GM12878 (cell line): ENCODE measurements around the gene DIO3. TPM values are rescaled to one million over a fixed set of nuclear protein-coding genes. Genes with fewer than 3 reads are reported as not detected.

Experiments used
- ATAC-seq: fragments of 200-7000 bp; cut with Tn5 transposase; 3 replicates; pipeline ENCODE4 v1.9.1; 2020; ENCODE audit warnings: mild to moderate bottlenecking, moderate library complexity
- BruUV-seq: library from RNA; stranded (reverse); fragments of 400-500 nt; replicated peaks from 2 replicates; lab custom pipeline; 2021; lab: Mats Ljungman, UMichigan
- CTCF ChIA-PET: fragments of 300-600 bp; sonication (Branson Sonifier 250); formaldehyde crosslinking; extraction: SDS; loops from one replicate; lab custom pipeline; 2021; ENCODE audit warnings: inconsistent platforms; lab: Yijun Ruan, JAX
- POLR2A ChIA-PET: fragments of 350-600 bp; formaldehyde crosslinking; extraction: SDS; loops from one replicate; lab custom pipeline; 2021; ENCODE audit warnings: inconsistent platforms; lab: Charles Lee
- RAD21 ChIA-PET: fragments of 300-600 bp; sonication (Branson Sonifier 250); formaldehyde crosslinking; loops from one replicate; lab custom pipeline; 2023; ENCODE audit warnings: antibody characterized with exemption; ENCODE audit not compliant: unreplicated experiment; lab: Charles Lee
- SMC1A ChIA-PET: fragments of 300-600 bp; sonication (Branson Sonifier 250); formaldehyde crosslinking; loops from one replicate; lab custom pipeline; 2023; ENCODE audit not compliant: unreplicated experiment, uncharacterized antibody; lab: Charles Lee
- DNase-seq: peaks from one replicate; pipeline ENCODE4 v3.0.0-alpha.2; 2011; ENCODE audit warnings: low read depth, low spot score
- FAIRE-seq: peaks from 3 replicates; lab custom pipeline; 2011; peaks lifted over from hg19 to GRCh38; lab: Jason Lieb, UNC
- H2AFZ ChIP-seq: 2 replicates; pipeline ENCODE4 v1.6.0; 2011; ENCODE audit warnings: low read depth, low read length, control low read depth; ENCODE audit not compliant: control insufficient read depth
- H3K27ac ChIP-seq: 2 replicates; pipeline ENCODE4 v1.5.1; 2011; ENCODE audit warnings: control low read depth; ENCODE audit not compliant: control insufficient read depth, insufficient read depth
- H3K27me3 ChIP-seq, 2 experiments: replicated peaks in 1 of 2; 2 replicates each; pipeline versions ENCODE4 v1.6.0 to v1.6.1; 2011; ENCODE audit warnings: low read length in 1 of 2; ENCODE audit not compliant: control insufficient read depth in 2 of 2, insufficient read depth in 2 of 2
- H3K36me3 ChIP-seq, 2 experiments: 2 replicates each; pipeline ENCODE4 v1.5.1; 2011; ENCODE audit warnings: low read length in 1 of 2; ENCODE audit not compliant: control insufficient read depth in 2 of 2, insufficient read depth in 2 of 2
- H3K4me1 ChIP-seq: 2 replicates; pipeline ENCODE4 v1.6.1; 2011; ENCODE audit warnings: mild to moderate bottlenecking, low read length, moderate library complexity, mixed read lengths; ENCODE audit not compliant: control insufficient read depth, insufficient read depth
- H3K4me2 ChIP-seq: 2 replicates; pipeline ENCODE4 v1.6.0; 2011; ENCODE audit warnings: control low read depth; ENCODE audit not compliant: control insufficient read depth, insufficient read depth
- H3K4me3 ChIP-seq: fragments of 200-600 bp; sonication (generic); 2 replicates; pipeline ENCODE4 v1.5.1; 2016
- H3K79me2 ChIP-seq: 2 replicates; pipeline ENCODE4 v1.6.0; 2011; ENCODE audit warnings: low read length; ENCODE audit not compliant: control insufficient read depth, insufficient read depth
- H3K9ac ChIP-seq: 2 replicates; pipeline ENCODE4 v1.8.0; 2011; ENCODE audit warnings: low read length, control low read depth, mixed read lengths; ENCODE audit not compliant: control insufficient read depth, insufficient read depth
- H3K9me3 ChIP-seq: replicated peaks from 3 replicates; pipeline ENCODE4 v1.5.1; 2011; ENCODE audit warnings: mild to moderate bottlenecking, low read length; ENCODE audit not compliant: control insufficient read depth, insufficient read depth
- H4K20me1 ChIP-seq: 2 replicates; pipeline ENCODE4 v1.6.0; 2011; ENCODE audit not compliant: control insufficient read depth, insufficient read depth
- BCL11A ChIP-seq: IDR thresholded peaks from 2 replicates; pipeline ENCODE4 v1.6.1; 2011; ENCODE audit warnings: low read depth, low read length
- CBX5 ChIP-seq: sonication (generic); IDR thresholded peaks from 2 replicates; pipeline ENCODE4 v1.6.1; 2016; ENCODE audit warnings: low read depth, moderate library complexity, mild to moderate bottlenecking, inconsistent platforms
- MTA3 ChIP-seq: IDR thresholded peaks from 2 replicates; pipeline ENCODE4 v1.6.1; 2012; ENCODE audit warnings: low read length, inconsistent platforms, borderline replicate concordance
- NFXL1 ChIP-seq: fragments of 450-650 bp; IDR thresholded peaks from 2 replicates; pipeline ENCODE4 v1.6.1; 2017; ENCODE audit warnings: antibody characterized with exemption, mild to moderate bottlenecking, borderline replicate concordance
- NFYA ChIP-seq: IDR thresholded peaks from 2 replicates; pipeline ENCODE4 v1.6.1; 2011; ENCODE audit warnings: low read depth, mild to moderate bottlenecking, low read length, improper control_type of control experiment, borderline replicate concordance
- PAX5 ChIP-seq: IDR thresholded peaks from 2 replicates; pipeline ENCODE4 v1.6.1; 2011; ENCODE audit warnings: low read depth, low read length, borderline replicate concordance
- RAD21 ChIP-seq: IDR thresholded peaks from 2 replicates; pipeline ENCODE4 v1.6.1; 2011; ENCODE audit warnings: mild to moderate bottlenecking, low read depth, low read length, moderate library complexity; ENCODE audit not compliant: insufficient read depth
- STAT1 ChIP-seq: fragments of 450-650 bp; conservative IDR thresholded peaks from 2 replicates; pipeline ENCODE4 v1.6.1; 2014; ENCODE audit warnings: antibody characterized with exemption, mild to moderate bottlenecking
- SUPT20H ChIP-seq: IDR thresholded peaks from 2 replicates; pipeline ENCODE4 v1.6.1; 2011; ENCODE audit warnings: low read depth, mild to moderate bottlenecking, low read length, moderate library complexity, borderline replicate concordance; ENCODE audit not compliant: control insufficient read depth
- TAF1 ChIP-seq: IDR thresholded peaks from 2 replicates; pipeline ENCODE4 v1.6.1; 2011; ENCODE audit warnings: mild to moderate bottlenecking, low read depth, low read length, borderline replicate concordance
- TCF3 ChIP-seq: IDR thresholded peaks from 2 replicates; pipeline ENCODE4 v1.6.1; 2012; ENCODE audit warnings: low read depth, mild to moderate bottlenecking, low read length, borderline replicate concordance; ENCODE audit not compliant: insufficient read depth
- WRNIP1 ChIP-seq: IDR thresholded peaks from 2 replicates; pipeline ENCODE4 v1.6.1; 2011; ENCODE audit warnings: low read depth, low read length, improper control_type of control experiment, borderline replicate concordance
- YY1 ChIP-seq: IDR thresholded peaks from 2 replicates; pipeline ENCODE4 v1.6.1; 2011; ENCODE audit warnings: low read depth, mild to moderate bottlenecking, low read length
- ZNF207 ChIP-seq: fragments of 450-650 bp; IDR thresholded peaks from 2 replicates; pipeline ENCODE4 v1.6.1; 2014; ENCODE audit warnings: antibody characterized with exemption, mild to moderate bottlenecking, borderline replicate concordance
- ZNF274 ChIP-seq: IDR thresholded peaks from one replicate; pipeline ENCODE4 v1.8.0; 2011; ENCODE audit not compliant: insufficient read length, insufficient read depth
- whole genome bisulfite sequencing: methylation state at CpG from one replicate; pipeline ENCODE4 v1.1.6; 2016; ENCODE audit warnings: low lambda C conversion rate; ENCODE audit not compliant: insufficient replicate concordance, insufficient coverage; ENCODE audit errors: missing lambda C conversion rate; 5-methylcytosine and 5-hydroxymethylcytosine counted together
- in situ Hi-C: fragments of 300-500 bp; cut with MboI; formaldehyde crosslinking; loops from 9 replicates; pipeline ENCODE4 v1.14.3; 2018; ENCODE audit warnings: mixed read lengths
- intact Hi-C: fragments of 100-400 bp; cut with micrococcal nuclease; formaldehyde crosslinking; loops from one replicate; pipeline ENCODE4 v1.14.2; 2022; ENCODE audit not compliant: unreplicated experiment
- polyA plus RNA-seq, 11 experiments: library from polyadenylated mRNA; depleted of rRNA in 4 of 11; unstranded in 6 of 11; stranded (reverse) in 5 of 11; fragments of >200 nt; fragmentation: Nextera tagmentation in 4 of 11; fragmentation: Illumina TruSeq in 1 of 11; extraction: Ambion mirVana in 4 of 11; extraction: Trizol in 1 of 11; gene quantifications; 1 replicate in 1 of 11; 2 replicates in 10 of 11; pipeline versions ENCODE4 v1.2.1 to v1.2.3, GENCODE V29; 2011 to 2016; ENCODE audit warnings: inconsistent platforms in 2 of 11, missing spikeins in 2 of 11, low read depth in 1 of 11
- total RNA-seq, 4 experiments: library from RNA; depleted of rRNA in 3 of 4; stranded (reverse); fragments of >200 nt in 3 of 4; fragmentation: Illumina TruSeq in 1 of 4; extraction: Trizol in 1 of 4; gene quantifications; 2 replicates each; pipeline versions ENCODE4 v1.2.1 to v1.2.3, GENCODE V29; 2013 to 2021

Gene DIO3
- total and polyA plus RNA-seq, 10 of the 15 experiments (the other 5 are each of a cell fraction or from before 2014, with no cell fraction given) = not detected

- no peak overlapping the region for H3K4me3 ChIP-seq
- no peaks in the 10 kb centered on the region for H3K27me3 ChIP-seq
- no peak overlapping the region for H3K27ac ChIP-seq
- no peaks in the 10 kb centered on the region for H3K36me3 ChIP-seq
- no peaks in the 10 kb centered on the region for H3K4me1 ChIP-seq
- H3K79me2 ChIP-seq = no peaks in the 10 kb centered on the region
- ATAC-seq (no peak), DNase-seq (no peak)
- SMC1A ChIA-PET = no interaction called here
- H2AFZ ChIP-seq = no peak overlapping the region
- RAD21 ChIA-PET = no interaction called here
- in situ Hi-C loops (no loop called here), intact Hi-C loops (no loop called here)
- POLR2A ChIA-PET = no interaction called here
- H3K4me2 ChIP-seq = no peak overlapping the region
- BruUV-seq = no TSS peak
- H3K9ac ChIP-seq = no peak overlapping the region
- TF ChIP-seq NFYA = no peak
- no peak for TF ChIP-seq PAX5
- TF ChIP-seq STAT1 = no peak
- no peak for TF ChIP-seq NFXL1
- no peak for TF ChIP-seq MTA3
- no peak for TF ChIP-seq TCF3
- TF ChIP-seq YY1 = no peak
- no peak for TF ChIP-seq ZNF274
- no peak for TF ChIP-seq RAD21
- TF ChIP-seq BCL11A = no peak
- no peak for TF ChIP-seq ZNF207
- no peak for TF ChIP-seq CBX5
- TF ChIP-seq TAF1 = no peak
- no peak for TF ChIP-seq WRNIP1
- TF ChIP-seq SUPT20H = no peak
- TF ChIP-seq, all 136 proteins: peak for 0
- CTCF ChIA-PET = no interaction called here
- Histone ChIP-seq H4K20me1 (no peaks in the 10 kb centered on the region), H3K9me3 (no peaks in the 10 kb centered on the region; the same call in 2 of the 3 replicates)
- no peak for FAIRE-seq
- WGBS = 41% methylated on average over 14 of the region's 14 CpGs
Observed at GRCh38 chr14:101590616-101591015, 29.3 kb downstream of the DIO3 start.
